CD4-positive, CD25-positive, alpha-beta regulatory T cell (primary cell): ENCODE data around the gene SYT3. TPM values are rescaled to one million over a fixed set of nuclear protein-coding genes. Genes with fewer than 3 reads are reported as not detected.
A peak's percentile ranks its signal among the peaks of the same experiment; 100 is the strongest.
"Not testable (repeated sequence)": the region's sequence is repeated elsewhere in the genome, so short reads cannot be mapped to it uniquely, and the experiment has no call there.

Experiments
- ATAC-seq, 2 donors: fragments of 150-1000 bp; cut with Tn5 transposase; one replicate each; pipeline ENCODE4 v1.10.0; 2021; ENCODE audit warnings: low read depth in 2 of 2, moderate number of reproducible peaks in 2 of 2, moderate library complexity in 1 of 2
- DNase-seq, 3 donors: peaks; one replicate each; pipeline versions ENCODE4 v3.0.0 to v3.0.0-alpha.2; 2012 to 2022; ENCODE audit warnings: mixed read lengths in 1 of 3
- H3K27ac ChIP-seq: one replicate; pipeline ENCODE4 v1.7.0; 2013; ENCODE audit warnings: mild to moderate bottlenecking, low read length; ENCODE audit not compliant: insufficient read depth, poor library complexity, severe bottlenecking
- H3K27me3 ChIP-seq: one replicate; pipeline ENCODE4 v1.7.0; 2013; ENCODE audit warnings: low read length; ENCODE audit not compliant: control insufficient read depth, insufficient read depth
- H3K36me3 ChIP-seq: one replicate; pipeline ENCODE4 v1.7.0; 2013; ENCODE audit warnings: mild to moderate bottlenecking, low read length, moderate library complexity; ENCODE audit not compliant: control insufficient read depth, insufficient read depth
- H3K4me1 ChIP-seq: 2 replicates; pipeline ENCODE4 v1.7.0; 2013; ENCODE audit warnings: mild to moderate bottlenecking, low read length; ENCODE audit not compliant: insufficient read depth, control insufficient read depth, poor library complexity, severe bottlenecking
- H3K4me3 ChIP-seq: one replicate; pipeline ENCODE4 v1.7.0; 2013; ENCODE audit warnings: low read depth, mild to moderate bottlenecking, low read length, moderate library complexity
- H3K9me3 ChIP-seq, 2 experiments: 1 replicate in 1 of 2; 2 replicates in 1 of 2; pipeline ENCODE4 v1.7.0; 2013; ENCODE audit warnings: low read length in 2 of 2, mild to moderate bottlenecking in 1 of 2, moderate library complexity in 1 of 2; ENCODE audit not compliant: control insufficient read depth in 2 of 2
- H3K27ac Mint-ChIP-seq, 3 donors: one replicate each; pipeline ENCODE4 v1.8.0; 2020 to 2022; ENCODE audit warnings: mild to moderate bottlenecking in 3 of 3, mixed read lengths in 3 of 3, moderate library complexity in 2 of 3
- H3K27me3 Mint-ChIP-seq: one replicate; pipeline ENCODE4 v1.8.0; 2022; ENCODE audit warnings: mild to moderate bottlenecking, mixed read lengths
- H3K36me3 Mint-ChIP-seq: one replicate; pipeline ENCODE4 v1.8.0; 2020; ENCODE audit warnings: mixed read lengths
- H3K4me1 Mint-ChIP-seq, 4 donors: one replicate each; pipeline ENCODE4 v1.8.0; 2020 to 2022; ENCODE audit warnings: mixed read lengths in 4 of 4, mild to moderate bottlenecking in 1 of 4
- H3K4me3 Mint-ChIP-seq, 4 donors: one replicate each; pipeline ENCODE4 v1.8.0; 2020 to 2022; ENCODE audit warnings: mild to moderate bottlenecking in 4 of 4, mixed read lengths in 4 of 4, moderate library complexity in 3 of 4
- H3K9me3 Mint-ChIP-seq, 7 donors: one replicate each; pipeline ENCODE4 v1.8.0; 2020 to 2022; ENCODE audit warnings: mixed read lengths in 7 of 7, mild to moderate bottlenecking in 3 of 7, moderate library complexity in 2 of 7
- polyA plus RNA-seq, 4 donors: library from polyadenylated mRNA; unstranded; fragments of 300-500 nt; fragmentation: Illumina TruSeq; gene quantifications; one replicate each; pipeline ENCODE4 v1.2.3, GENCODE V29; 2021
- total RNA-seq: library from RNA; stranded (reverse); gene quantifications from one replicate; pipeline ENCODE4 v1.2.3, GENCODE V29; 2022

Gene SYT3
- total and polyA plus RNA-seq, 5 donors from 2014 or later: not detected

DNA sequence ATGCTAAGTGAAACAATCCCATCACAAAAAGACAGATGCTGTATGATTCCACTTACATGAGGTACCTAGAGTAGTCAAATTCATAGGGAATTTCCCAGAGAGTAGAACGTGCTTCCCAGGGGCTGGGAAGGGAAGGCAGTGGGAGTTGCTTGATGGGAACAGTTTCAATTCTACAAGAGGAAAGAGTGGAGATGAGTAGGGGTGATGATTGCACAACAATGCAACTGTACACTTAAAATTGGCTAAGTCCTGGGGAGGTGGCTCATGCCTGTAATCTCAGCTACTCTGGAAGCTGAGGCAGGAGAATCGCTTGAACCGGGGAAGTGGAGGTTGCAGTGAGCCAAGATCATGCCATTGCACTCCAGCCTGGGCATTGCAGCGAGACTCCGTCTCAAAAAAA lies 21.3 kb downstream of the SYT3 start:
- not testable (repeated sequence) for H3K4me3 Mint-ChIP-seq, H3K9me3 Mint-ChIP-seq, DNase-seq, H3K4me3 ChIP-seq, H3K27me3 ChIP-seq, H3K36me3 Mint-ChIP-seq, H3K4me1 Mint-ChIP-seq, H3K4me1 ChIP-seq, H3K27ac ChIP-seq, H3K27me3 Mint-ChIP-seq, H3K27ac Mint-ChIP-seq, H3K36me3 ChIP-seq, H3K9me3 ChIP-seq, ATAC-seq

DNA sequence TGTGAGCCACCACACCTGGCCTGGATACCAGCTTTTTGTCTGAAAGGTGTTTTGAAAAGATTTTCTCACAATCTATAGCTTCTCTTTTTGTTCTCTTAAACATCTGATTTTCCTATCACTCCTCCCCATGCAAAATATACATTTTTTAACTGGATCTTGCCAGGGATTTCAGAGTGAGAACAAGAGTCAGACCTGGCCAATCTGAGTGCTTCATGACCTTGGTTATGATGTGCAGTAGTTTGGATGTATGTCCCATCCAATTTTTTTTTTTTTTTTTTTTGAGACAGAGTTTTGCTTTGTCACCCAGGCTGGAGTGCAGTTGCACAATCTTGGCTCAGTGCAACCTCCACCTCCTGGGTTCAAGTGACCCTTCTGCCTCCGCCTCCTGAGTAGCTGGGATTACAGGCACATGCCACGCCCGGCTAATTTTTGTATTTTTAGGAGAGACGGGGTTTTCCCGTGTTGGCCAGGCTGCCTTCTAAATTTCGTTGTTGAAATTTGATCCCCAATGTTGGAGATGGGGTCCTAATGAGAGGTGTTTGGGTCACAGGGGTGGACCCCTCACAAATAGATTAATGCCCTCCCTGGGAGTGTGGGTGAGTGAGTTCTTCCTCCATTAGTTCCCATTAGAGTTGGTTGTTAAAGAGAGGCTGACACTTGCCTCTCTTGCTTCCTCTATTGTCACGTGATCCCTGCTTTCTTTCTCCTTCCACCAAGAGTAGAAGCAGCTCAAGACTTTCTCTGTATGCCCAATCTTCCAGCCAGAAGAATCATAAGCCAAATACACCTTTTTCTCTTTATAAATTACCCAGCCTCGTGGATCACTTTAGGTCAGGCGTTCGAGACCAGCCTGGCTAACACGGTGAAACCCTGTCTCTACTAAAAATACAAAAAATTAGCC lies 26.9 kb downstream of the SYT3 start:
- not testable (repeated sequence) for H3K36me3 ChIP-seq, H3K36me3 Mint-ChIP-seq, H3K9me3 Mint-ChIP-seq, H3K4me3 Mint-ChIP-seq, H3K4me3 ChIP-seq, DNase-seq, ATAC-seq, H3K27me3 ChIP-seq, H3K27ac ChIP-seq, H3K9me3 ChIP-seq, H3K4me1 ChIP-seq, H3K27ac Mint-ChIP-seq, H3K4me1 Mint-ChIP-seq
- peaks cover 12% of the 10 kb centered on the region for H3K27me3 Mint-ChIP-seq

DNA sequence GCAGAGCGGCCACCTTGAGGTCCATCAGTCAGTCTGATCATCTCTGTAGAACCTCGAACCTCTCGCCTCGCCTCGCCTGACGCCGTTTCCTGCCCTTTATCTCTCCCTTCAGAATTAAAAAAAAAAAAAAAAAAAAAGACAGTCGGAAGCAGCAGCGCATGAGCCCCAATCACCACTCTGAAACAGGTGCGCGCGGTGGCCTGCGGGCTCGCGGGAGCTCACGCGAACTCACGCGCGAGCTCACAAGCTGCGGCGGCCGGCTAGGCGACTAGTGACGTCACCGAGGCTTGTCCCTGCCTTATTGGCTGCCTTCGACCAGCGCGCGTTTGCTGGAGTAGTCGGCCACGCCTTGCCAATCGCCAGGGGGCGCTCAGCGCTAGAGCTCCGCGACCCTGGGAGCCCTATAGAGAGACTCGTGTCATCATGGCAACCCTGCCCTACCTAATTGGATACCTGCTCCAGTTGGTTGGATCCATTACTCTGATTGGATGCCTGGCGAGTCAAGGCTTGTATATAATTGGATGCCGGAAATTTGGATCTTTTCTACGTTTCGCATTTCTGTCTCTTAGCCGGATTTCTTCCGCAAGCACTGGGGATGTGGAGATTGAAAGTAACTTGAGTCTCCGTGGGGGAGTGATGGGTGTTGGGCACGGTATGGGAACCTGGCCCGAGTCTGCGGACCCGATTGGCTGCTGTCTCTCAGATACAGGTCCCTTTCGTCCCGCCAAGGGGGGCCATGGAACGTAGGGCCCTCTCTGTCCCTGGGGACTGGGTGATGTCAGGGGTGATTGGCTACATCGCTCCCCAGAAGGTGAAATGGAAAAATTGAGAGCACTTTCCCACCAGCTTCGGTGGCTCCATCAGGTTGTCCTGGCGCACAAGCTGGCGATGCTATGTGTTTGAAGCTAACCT lies 31.6 kb downstream of the SYT3 start:
- H3K36me3 ChIP-seq: no peaks in the 10 kb centered on the region
- DNase-seq (peak; percentile 36 to 71 (median 60)), ATAC-seq (peak; percentile 68 to 69)
- H3K27me3 ChIP-seq: no peaks in the 10 kb centered on the region
- H3K27me3 Mint-ChIP-seq: peaks cover 27% of the 10 kb centered on the region
- no peaks in the 10 kb centered on the region for H3K9me3 ChIP-seq
- peak overlapping the region in 3 of 4 donors; percentile 32 to 48 (median 39) for H3K4me3 Mint-ChIP-seq
- H3K4me1 ChIP-seq: peaks cover 8% of the 10 kb centered on the region
- peaks cover 0 to 12% (median 5%) of the 10 kb centered on the region in 7 donors for H3K9me3 Mint-ChIP-seq
- no peaks in the 10 kb centered on the region for H3K36me3 Mint-ChIP-seq
- no peak overlapping the region for H3K4me3 ChIP-seq
- no peak overlapping the region for H3K27ac ChIP-seq
- peaks cover 0 to 16% (median 3%) of the 10 kb centered on the region in 4 donors for H3K4me1 Mint-ChIP-seq
- no peak overlapping the region for H3K27ac Mint-ChIP-seq

DNA sequence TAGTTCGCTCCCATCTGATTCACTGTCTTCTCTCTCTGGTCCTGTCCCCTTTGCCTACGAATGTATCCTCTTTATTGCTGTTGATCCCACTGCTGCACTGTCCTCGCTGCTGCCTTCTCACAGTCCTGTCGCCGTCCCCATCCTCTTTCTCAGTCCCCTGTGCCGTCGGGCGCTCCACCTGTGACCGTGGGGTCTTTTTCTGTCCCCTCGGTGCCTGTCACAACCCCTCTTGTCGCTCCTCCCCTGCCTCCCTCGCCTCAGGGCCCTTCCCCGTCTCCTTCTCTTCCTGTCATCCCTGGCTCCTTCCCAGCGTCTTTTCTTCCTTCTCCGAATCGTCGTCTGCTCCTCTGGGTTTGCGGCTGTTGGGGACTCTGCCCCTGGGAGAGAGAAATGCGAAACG lies 32.3 kb downstream of the SYT3 start:
- no peak for DNase-seq
- H3K9me3 Mint-ChIP-seq: peaks cover 0 to 16% (median 5%) of the 10 kb centered on the region in 7 donors
- H3K27me3 ChIP-seq: no peaks in the 10 kb centered on the region
- H3K27ac Mint-ChIP-seq: no peak overlapping the region
- peaks cover 27% of the 10 kb centered on the region for H3K27me3 Mint-ChIP-seq
- ATAC-seq: no peak
- H3K4me1 Mint-ChIP-seq: peaks cover 0 to 16% (median 3%) of the 10 kb centered on the region in 4 donors
- H3K4me1 ChIP-seq: peaks cover 8% of the 10 kb centered on the region
- H3K9me3 ChIP-seq: no peaks in the 10 kb centered on the region
- no peak overlapping the region for H3K4me3 ChIP-seq
- H3K27ac ChIP-seq: no peak overlapping the region
- H3K36me3 ChIP-seq: no peaks in the 10 kb centered on the region
- no peaks in the 10 kb centered on the region for H3K36me3 Mint-ChIP-seq
- H3K4me3 Mint-ChIP-seq: peak overlapping the region in 1 of 4 donors; percentile 32

DNA sequence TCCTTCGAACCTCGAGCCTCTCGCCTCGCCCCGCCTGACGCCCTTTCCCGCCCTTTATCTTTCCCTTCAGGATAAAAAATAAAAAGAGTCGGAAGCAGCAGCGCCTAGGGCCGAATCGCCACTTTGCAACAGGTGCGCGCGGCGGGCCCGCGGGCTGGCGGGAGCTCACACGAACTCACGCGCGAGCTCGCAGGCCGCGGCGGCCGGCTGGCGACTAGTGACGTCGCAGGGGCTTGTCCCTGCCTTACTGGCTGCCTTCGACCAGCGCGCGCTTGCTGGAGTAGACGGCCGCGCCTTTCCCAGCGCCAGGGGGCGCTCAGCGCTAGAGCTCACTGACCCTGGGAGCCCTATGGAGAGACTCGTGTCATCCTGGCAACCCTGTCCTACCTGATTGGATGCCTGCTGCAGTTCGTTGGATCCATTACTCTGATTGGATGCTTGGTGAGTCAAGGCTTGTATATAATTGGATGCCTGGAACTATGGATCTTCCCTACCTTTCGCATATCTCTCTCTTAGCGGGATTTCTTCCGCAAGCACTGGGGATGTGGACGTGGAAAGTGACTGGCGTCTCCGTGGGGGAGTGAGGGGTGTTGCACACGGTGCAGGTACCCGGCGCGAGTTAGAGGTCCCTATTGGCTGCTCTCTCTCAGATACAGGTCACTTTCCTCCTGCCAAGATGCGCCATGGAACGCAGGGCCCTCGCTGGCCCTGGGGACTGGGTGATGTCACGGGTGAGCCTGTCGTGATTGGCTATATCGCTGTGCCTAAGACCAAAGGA lies 33.4 kb downstream of the SYT3 start:
- H3K27me3 Mint-ChIP-seq: peaks cover 31% of the 10 kb centered on the region
- H3K27ac ChIP-seq, DNase-seq, ATAC-seq, H3K36me3 ChIP-seq, H3K27ac Mint-ChIP-seq, H3K27me3 ChIP-seq, H3K4me1 ChIP-seq, H3K4me3 ChIP-seq, H3K9me3 ChIP-seq, H3K36me3 Mint-ChIP-seq: not testable (repeated sequence)
- peaks cover 0 to 18% (median 3%) of the 10 kb centered on the region in 4 donors for H3K4me1 Mint-ChIP-seq
- H3K4me3 Mint-ChIP-seq: peak overlapping the region in 1 of 4 donors; percentile 9
- peaks cover 0 to 16% (median 5%) of the 10 kb centered on the region in 7 donors for H3K9me3 Mint-ChIP-seq

DNA sequence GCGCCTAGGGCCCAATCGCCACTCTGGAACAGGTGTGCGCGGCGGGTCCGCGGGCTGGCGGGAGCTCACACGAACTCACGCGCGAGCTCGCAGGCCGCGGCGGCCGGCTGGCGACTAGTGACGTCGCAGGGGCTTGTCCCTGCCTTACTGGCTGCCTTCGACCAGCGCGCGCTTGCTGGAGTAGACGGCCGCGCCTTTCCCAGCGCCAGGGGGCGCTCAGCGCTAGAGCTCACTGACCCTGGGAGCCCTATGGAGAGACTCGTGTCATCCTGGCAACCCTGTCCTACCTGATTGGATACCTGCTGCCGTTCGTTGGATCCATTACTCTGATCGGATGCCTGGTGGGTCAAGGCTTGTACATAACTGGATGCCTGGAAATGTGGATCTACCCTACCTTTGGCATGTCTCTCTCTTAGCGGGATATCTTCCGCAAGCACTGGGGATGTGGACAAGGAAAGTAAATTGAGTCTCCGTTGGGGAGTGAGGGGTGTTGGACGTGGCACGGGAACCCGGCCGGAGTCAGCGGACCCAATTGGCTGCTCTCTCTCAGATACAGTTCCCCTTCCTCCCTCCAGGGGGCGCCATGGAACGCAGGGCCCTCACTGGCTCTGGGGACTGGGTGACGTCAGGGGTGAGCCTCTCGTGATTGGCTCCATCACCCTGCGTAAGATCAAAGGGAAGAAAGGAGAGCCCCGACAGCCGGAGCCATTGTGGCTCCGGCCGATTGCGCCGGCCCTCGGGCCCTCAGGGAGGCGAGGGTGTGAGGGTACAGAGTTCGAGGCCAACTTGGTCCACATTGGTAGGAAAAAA lies 35.2 kb downstream of the SYT3 start:
- H3K4me1 ChIP-seq, DNase-seq, H3K9me3 ChIP-seq, H3K27me3 ChIP-seq, H3K36me3 Mint-ChIP-seq, H3K27ac Mint-ChIP-seq, H3K4me3 ChIP-seq, H3K27ac ChIP-seq, H3K4me3 Mint-ChIP-seq, H3K36me3 ChIP-seq, ATAC-seq: not testable (repeated sequence)
- Mint-ChIP-seq H3K27me3 (peaks cover 32% of the 10 kb centered on the region), H3K9me3 (peaks cover 0 to 11% (median 4%) of the 10 kb centered on the region in 7 donors), H3K4me1 (peaks cover 0 to 18% (median 3%) of the 10 kb centered on the region in 4 donors)
